Upper lobe of left lung (tissue), 6 donors: Measurements from ENCODE around the gene FBXW7. TPM values are rescaled to one million over a fixed set of nuclear protein-coding genes. Genes with fewer than 3 reads are reported as not detected.

Experiments
- ATAC-seq, 2 donors: fragments of 200-7000 bp; cut with Tn5 transposase; one replicate each; pipeline ENCODE4 v1.9.1; 2022; ENCODE audit warnings: mild to moderate bottlenecking in 2 of 2, moderate library complexity in 2 of 2; ENCODE audit not compliant: low FRiP score in 2 of 2
- DNase-seq, 2 donors: peaks; one replicate each; pipeline ENCODE4 v3.0.0-alpha.2; 2019 to 2020
- H3K27ac ChIP-seq, 4 donors: fragments of 200-600 bp; sonication (generic); one replicate each; pipeline ENCODE4 v1.5.1; 2016 to 2019
- H3K27me3 ChIP-seq, 4 donors: fragments of 200-600 bp; sonication (generic); one replicate each; pipeline ENCODE4 v1.5.1; 2017 to 2019
- H3K36me3 ChIP-seq, 4 donors: fragments of 200-600 bp; sonication (generic); one replicate each; pipeline ENCODE4 v1.5.1; 2016 to 2019
- H3K4me1 ChIP-seq, 4 donors: fragments of 200-600 bp; sonication (generic); one replicate each; pipeline ENCODE4 v1.5.1; 2018 to 2019
- H3K4me3 ChIP-seq, 4 donors: fragments of 200-600 bp; sonication (generic); one replicate each; pipeline ENCODE4 v1.5.1; 2017 to 2019; ENCODE audit warnings: mild to moderate bottlenecking in 2 of 4, moderate library complexity in 1 of 4
- H3K9me3 ChIP-seq, 4 donors: fragments of 200-600 bp; sonication (generic); one replicate each; pipeline ENCODE4 v1.5.1; 2018 to 2019
- EP300 ChIP-seq, 4 donors: sonication (generic); formaldehyde crosslinking; IDR thresholded peaks; one replicate each; pipeline ENCODE4 v1.5.1; 2017; ENCODE audit warnings: antibody characterized with exemption in 4 of 4, control low read depth in 2 of 4
- POLR2A ChIP-seq, 4 donors: fragments of 450-650 bp; IDR thresholded peaks; one replicate each; pipeline ENCODE4 v1.5.1; 2016 to 2017; ENCODE audit warnings: antibody characterized with exemption in 4 of 4, mild to moderate bottlenecking in 2 of 4
- POLR2AphosphoS5 ChIP-seq, 2 donors: sonication (generic); formaldehyde crosslinking; IDR thresholded peaks; one replicate each; pipeline ENCODE4 v1.5.1; 2017; ENCODE audit warnings: antibody characterized with exemption in 2 of 2
- WGBS, 2 donors: methylation state at CpG; one replicate each; pipeline ENCODE4 v1.1.5; 2017 to 2018; 5-methylcytosine and 5-hydroxymethylcytosine counted together
- total RNA-seq, 6 donors: library from RNA; depleted of rRNA in 4 of 6; stranded (reverse); fragments of >200 nt in 4 of 6; gene quantifications; one replicate each; pipeline versions ENCODE4 v1.1.0 to v1.2.1, GENCODE V29; 2016 to 2021
- TF ChIP-seq, protein P1 (sequence below), 6 experiments: fragments of 450-650 bp in 4 of 6; fragments of 200-600 bp in 2 of 6; sonication (generic) in 2 of 6; IDR thresholded peaks; one replicate each; pipeline ENCODE4 v1.5.1; 2016 to 2019; ENCODE audit warnings: antibody characterized with exemption in 6 of 6
- donor health status: DM: no; HTN: no; CAD: no; lungs with moderate emphysema.
- donor health status: DM: no; HTN: yes; CAD: no; lungs with severe emphysema.

FBXW7 gene
- total RNA-seq, 6 donors from 2014 or later = 36.5 to 116 (median 52.5) TPM

GRCh38 chr4:152535360-152535902 lies 461 bp downstream of the FBXW7 start:
- H3K36me3 ChIP-seq = peaks cover 0 to 10% (median 5%) of the 10 kb centered on the region in 4 donors
- H3K27ac ChIP-seq = peak overlapping the region; percentile 95 to 97 (median 97)
- peaks cover 29 to 47% (median 34%) of the 10 kb centered on the region in 4 donors for H3K4me1 ChIP-seq
- WGBS, 2 donors = 0 to 7% methylated on average over 7 to 31 of the region's 60 CpGs
- DNase-seq (peak in 1 of 2 donors; percentile 89), ATAC-seq (peak in 1 of 2 donors; percentile 31)
- H3K27me3 ChIP-seq = no peaks in the 10 kb centered on the region
- TF ChIP-seq EP300 (IDR thresholded peaks at IDR 0.05) (no peak), POLR2AphosphoS5 (IDR thresholded peaks at IDR 0.05) (no peak), POLR2A (IDR thresholded peaks at IDR 0.05) (no peak)
- TF ChIP-seq, protein P1, sequence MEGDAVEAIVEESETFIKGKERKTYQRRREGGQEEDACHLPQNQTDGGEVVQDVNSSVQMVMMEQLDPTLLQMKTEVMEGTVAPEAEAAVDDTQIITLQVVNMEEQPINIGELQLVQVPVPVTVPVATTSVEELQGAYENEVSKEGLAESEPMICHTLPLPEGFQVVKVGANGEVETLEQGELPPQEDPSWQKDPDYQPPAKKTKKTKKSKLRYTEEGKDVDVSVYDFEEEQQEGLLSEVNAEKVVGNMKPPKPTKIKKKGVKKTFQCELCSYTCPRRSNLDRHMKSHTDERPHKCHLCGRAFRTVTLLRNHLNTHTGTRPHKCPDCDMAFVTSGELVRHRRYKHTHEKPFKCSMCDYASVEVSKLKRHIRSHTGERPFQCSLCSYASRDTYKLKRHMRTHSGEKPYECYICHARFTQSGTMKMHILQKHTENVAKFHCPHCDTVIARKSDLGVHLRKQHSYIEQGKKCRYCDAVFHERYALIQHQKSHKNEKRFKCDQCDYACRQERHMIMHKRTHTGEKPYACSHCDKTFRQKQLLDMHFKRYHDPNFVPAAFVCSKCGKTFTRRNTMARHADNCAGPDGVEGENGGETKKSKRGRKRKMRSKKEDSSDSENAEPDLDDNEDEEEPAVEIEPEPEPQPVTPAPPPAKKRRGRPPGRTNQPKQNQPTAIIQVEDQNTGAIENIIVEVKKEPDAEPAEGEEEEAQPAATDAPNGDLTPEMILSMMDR (IDR thresholded peaks at IDR 0.05) = no peak
- H3K9me3 ChIP-seq = no peaks in the 10 kb centered on the region
- peak overlapping the region; percentile 77 to 99 (median 95) for H3K4me3 ChIP-seq

- TF ChIP-seq POLR2AphosphoS5 (IDR thresholded peaks at IDR 0.05) (no peak), POLR2A (IDR thresholded peaks at IDR 0.05) (peak in 1 of 4 donors; percentile 12)
- TF ChIP-seq, protein P1 (IDR thresholded peaks at IDR 0.05) = no peak
- Histone ChIP-seq H3K27ac (peak overlapping the region; percentile 95 to 97 (median 97)), H3K4me3 (peak overlapping the region; percentile 77 to 99 (median 95)), H3K4me1 (peaks cover 29 to 47% (median 34%) of the 10 kb centered on the region in 4 donors), H3K9me3 (no peaks in the 10 kb centered on the region), H3K36me3 (peaks cover 0 to 7% (median 2%) of the 10 kb centered on the region in 4 donors), H3K27me3 (no peaks in the 10 kb centered on the region)
- ATAC-seq (peak in 1 of 2 donors; percentile 27), DNase-seq (peak; percentile 55 to 86)
- 1 to 4% methylated on average over 22 to 43 of the region's 45 CpGs for WGBS, 2 donors
Measured at GRCh38 chr4:152534541-152535359, 1.1 kb downstream of the FBXW7 start.

GRCh38 chr4:152531479-152531878 lies 4.4 kb downstream of the FBXW7 start:
- TF ChIP-seq POLR2A (IDR thresholded peaks at IDR 0.05) = no peak
- no peak for TF ChIP-seq EP300 (IDR thresholded peaks at IDR 0.05)
- TF ChIP-seq POLR2AphosphoS5 (IDR thresholded peaks at IDR 0.05) = no peak
- TF ChIP-seq, protein P1 (IDR thresholded peaks at IDR 0.05) = no peak
- Histone ChIP-seq H3K4me3 (no peak overlapping the region), H3K36me3 (peaks cover 0 to 4% (median 0%) of the 10 kb centered on the region in 4 donors), H3K27me3 (no peaks in the 10 kb centered on the region), H3K9me3 (no peaks in the 10 kb centered on the region), H3K4me1 (peaks cover 15 to 35% (median 20%) of the 10 kb centered on the region in 4 donors), H3K27ac (no peak overlapping the region)
- WGBS, 2 donors = 69 to 72% methylated on average over 3 of the region's 3 CpGs
- no peak for DNase-seq
- ATAC-seq = no peak

- Histone ChIP-seq H3K27me3 (no peaks in the 10 kb centered on the region), H3K36me3 (peaks cover 0 to 4% (median 0%) of the 10 kb centered on the region in 4 donors), H3K4me3 (no peak overlapping the region), H3K4me1 (peaks cover 15 to 35% (median 20%) of the 10 kb centered on the region in 4 donors), H3K9me3 (no peaks in the 10 kb centered on the region), H3K27ac (no peak overlapping the region)
- TF ChIP-seq EP300 (IDR thresholded peaks at IDR 0.05) = no peak
- no peak for TF ChIP-seq POLR2AphosphoS5 (IDR thresholded peaks at IDR 0.05)
- TF ChIP-seq POLR2A (IDR thresholded peaks at IDR 0.05) = no peak
- TF ChIP-seq, protein P1 (IDR thresholded peaks at IDR 0.05) = no peak
- ATAC-seq = no peak
- DNase-seq = no peak
- 84 to 90% methylated on average over 2 of the region's 2 CpGs for WGBS, 2 donors
Measured at GRCh38 chr4:152530600-152530999, 5.3 kb downstream of the FBXW7 start.
